Occipital lobe (tissue), 2 donors: ENCODE measurements around the gene GET3. TPM values are rescaled to one million over a fixed set of nuclear protein-coding genes. Genes with fewer than 3 reads are reported as not detected.
"Not testable (repeated sequence)": the region's sequence is repeated elsewhere in the genome, so short reads cannot be mapped to it uniquely, and the experiment has no call there.

Experiments used
- DNase-seq: peaks from one replicate; lab custom pipeline; 2025; lab: John Stamatoyannopoulos, UW
- total RNA-seq: library from RNA; depleted of rRNA; stranded (reverse); fragments of >200 nt; gene quantifications from one replicate; pipeline ENCODE4 v1.2.3, GENCODE V29; 2014

The GET3 gene
- total RNA-seq: 59.3 TPM

GRCh38 chr19:12736995-12737834, at the start of gene GET3:
Gene GET3 (plus strand): TSS chr19:12737497. CDS start chr19:12737506, 9 bp downstream.
- DNase-seq: peak; percentile 94

- DNase-seq: no peak
Measured at GRCh38 chr19:12689012-12689411, 48.3 kb upstream of the GET3 start.

GRCh38 chr19:12689581-12690216, 47.6 kb upstream of the GET3 start:
- DNase-seq: no peak

GRCh38 chr19:12692960-12693359, 44.3 kb upstream of the GET3 start:
- no peak for DNase-seq

GRCh38 chr19:12694641-12695040, 42.7 kb upstream of the GET3 start:
- no peak for DNase-seq

- DNase-seq: no peak
Measured at GRCh38 chr19:12695096-12695495, 42.2 kb upstream of the GET3 start.

- DNase-seq: no peak
Measured at GRCh38 chr19:12695514-12695913, 41.8 kb upstream of the GET3 start.

GRCh38 chr19:12695997-12696365, 41.3 kb upstream of the GET3 start:
- no peak for DNase-seq

GRCh38 chr19:12696366-12697335, 40.6 kb upstream of the GET3 start, which contains the start of gene FBXW9:
Gene FBXW9 (minus strand): TSS chr19:12696631. CDS start chr19:12696581, 50 bp downstream.
- peak; percentile 91 for DNase-seq

GRCh38 chr19:12697425-12697824, 39.9 kb upstream of the GET3 start:
- not testable (repeated sequence) for DNase-seq

- no peak for DNase-seq
Measured at GRCh38 chr19:12698138-12698537, 39.2 kb upstream of the GET3 start.

GRCh38 chr19:12701596-12702282, 35.6 kb upstream of the GET3 start:
- DNase-seq: no peak

- DNase-seq: no peak
Measured at GRCh38 chr19:12703046-12703445, 34.3 kb upstream of the GET3 start.

GRCh38 chr19:12705169-12705568, 32.1 kb upstream of the GET3 start:
- DNase-seq: no peak

- no peak for DNase-seq
Measured at GRCh38 chr19:12705654-12706331, 31.5 kb upstream of the GET3 start.

GRCh38 chr19:12706332-12706718, 31.0 kb upstream of the GET3 start:
- DNase-seq: no peak

- no peak for DNase-seq
Measured at GRCh38 chr19:12708641-12709040, 28.7 kb upstream of the GET3 start.

GRCh38 chr19:12711187-12711586, 26.1 kb upstream of the GET3 start:
- no peak for DNase-seq

GRCh38 chr19:12712077-12712476, 25.2 kb upstream of the GET3 start:
- DNase-seq: not testable (repeated sequence)

- DNase-seq: not testable (repeated sequence)
Measured at GRCh38 chr19:12713304-12713703, 24.0 kb upstream of the GET3 start.
